OCI-LY7 (cell line): Measurements from ENCODE around the gene APCDD1.

Experiments
- CTCF ChIP-seq: fragments of 200-600 bp; sonication (generic); conservative IDR thresholded peaks from 2 replicates; pipeline ENCODE4 v1.5.1; 2014; ENCODE audit warnings: mild to moderate bottlenecking, antibody characterized with exemption, low read length, moderate library complexity, mixed read lengths
- EZH2phosphoT487 ChIP-seq: fragments of 200-600 bp; sonication (generic); IDR thresholded peaks from 2 replicates; pipeline ENCODE4 v1.6.1; 2018; ENCODE audit warnings: low read depth, borderline replicate concordance, mild to moderate bottlenecking, mixed run types, antibody characterized with exemption, low read length, moderate library complexity, mixed read lengths

DNA sequence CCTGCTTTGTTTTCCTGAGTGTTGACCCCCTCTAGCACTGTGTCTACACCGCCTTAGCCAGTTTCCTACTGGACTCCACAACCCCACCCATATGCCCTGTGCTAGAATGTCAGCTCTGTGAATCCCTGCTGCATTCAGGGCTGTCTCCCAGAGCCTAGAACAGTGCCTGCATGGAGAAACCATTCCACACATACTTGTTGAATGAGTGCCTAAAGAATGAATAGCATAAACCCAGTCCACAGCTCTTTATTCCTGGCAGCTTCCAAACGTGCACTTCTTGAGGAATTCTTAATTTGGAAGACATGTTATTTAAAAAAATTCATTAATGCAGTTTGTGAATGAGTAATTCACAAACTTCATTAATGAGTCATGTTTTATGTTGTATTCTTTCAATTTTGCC lies 64.9 kb downstream of the APCDD1 start:
- no peak for TF ChIP-seq CTCF
- no peak for TF ChIP-seq EZH2phosphoT487
